ENCODE data around the gene CFHR1. TPM values are rescaled to one million over a fixed set of nuclear protein-coding genes. Genes with fewer than 3 reads are reported as not detected.
"Not testable (repeated sequence)": the region's sequence is repeated elsewhere in the genome, so short reads cannot be mapped to it uniquely, and the experiment has no call there.

The CFHR1 gene
- total RNA-seq: not detected

GRCh38 chr1:196819531-196819930 is at the start of gene CFHR1:
Gene CFHR1, plus strand, starts transcription at chr1:196819731. Its CDS starts 114 bp downstream, at chr1:196819845.
- DNase-seq; intact Hi-C loops (cut with DNase I); H3K4me3 ChIP-seq; H3K36me3 ChIP-seq; H3K27ac ChIP-seq; H3K27me3 ChIP-seq; H3K4me1 ChIP-seq; H3K9me3 ChIP-seq: not testable (repeated sequence)
- no CpG with 5 or more reads among the region's 1 CpG for WGBS, 2 donors

GRCh38 chr1:196769823-196770222 is 49.7 kb upstream of the CFHR1 start:
- H3K4me3 ChIP-seq; H3K36me3 ChIP-seq; H3K27me3 ChIP-seq; DNase-seq; H3K27ac ChIP-seq; intact Hi-C loops (cut with DNase I); H3K4me1 ChIP-seq; H3K9me3 ChIP-seq: not testable (repeated sequence)
- WGBS, 2 donors: 87 to 88% methylated on average over 4 of the region's 4 CpGs

GRCh38 chr1:196773713-196774112 is 45.8 kb upstream of the CFHR1 start:
- DNase-seq: no peak
- WGBS, 2 donors: 81 to 94% methylated on average over 1 of the region's 1 CpG
- intact Hi-C loops (cut with DNase I): no loop called here
- Histone ChIP-seq H3K36me3 (no peaks in the 10 kb centered on the region), H3K27ac (no peak overlapping the region), H3K9me3 (no peaks in the 10 kb centered on the region), H3K27me3 (no peaks in the 10 kb centered on the region), H3K4me1 (no peaks in the 10 kb centered on the region), H3K4me3 (no peak overlapping the region)
- TF ChIP-seq POLR2A (IDR thresholded peaks at IDR 0.05): no peak
- TF ChIP-seq CTCF (IDR thresholded peaks at IDR 0.05): no peak

- Histone ChIP-seq H3K4me1 (no peaks in the 10 kb centered on the region), H3K36me3 (no peaks in the 10 kb centered on the region), H3K4me3 (no peak overlapping the region), H3K27ac (no peak overlapping the region), H3K9me3 (no peaks in the 10 kb centered on the region), H3K27me3 (no peaks in the 10 kb centered on the region)
- 30 to 33% methylated on average over 2 of the region's 2 CpGs for WGBS, 2 donors
- no peak for DNase-seq
- intact Hi-C loops (cut with DNase I): no loop called here
- no peak for TF ChIP-seq CTCF (IDR thresholded peaks at IDR 0.05)
- no peak for TF ChIP-seq POLR2A (IDR thresholded peaks at IDR 0.05)
Measured at GRCh38 chr1:196774175-196774574, 45.4 kb upstream of the CFHR1 start.

- no peaks in the 10 kb centered on the region for H3K36me3 ChIP-seq
- H3K27me3 ChIP-seq: no peaks in the 10 kb centered on the region
- H3K27ac ChIP-seq: no peak within 1 kb of the TSS
- H3K4me1 ChIP-seq: no peaks in the 10 kb centered on the region
- H3K9me3 ChIP-seq: no peaks in the 10 kb centered on the region
- H3K4me3 ChIP-seq: no peak within 1 kb of the TSS
- TF ChIP-seq POLR2A (IDR thresholded peaks at IDR 0.05) (no peak), CTCF (IDR thresholded peaks at IDR 0.05) (no peak)
- intact Hi-C loops (cut with DNase I): no loop called here
- no peak for DNase-seq
Measured at GRCh38 chr1:196774603-196775002, 44.9 kb upstream of the CFHR1 start, which contains the start of gene CFHR3. Gene CFHR3, plus strand, starts transcription at chr1:196774840. Its CDS starts 47 bp downstream, at chr1:196774887.

GRCh38 chr1:196777603-196778002 is 41.9 kb upstream of the CFHR1 start:
- no peak overlapping the region for H3K4me3 ChIP-seq
- intact Hi-C loops (cut with DNase I): no loop called here
- 78 to 81% methylated on average over 12 to 13 of the region's 13 CpGs for WGBS, 2 donors
- no peaks in the 10 kb centered on the region for H3K36me3 ChIP-seq
- DNase-seq: no peak
- TF ChIP-seq POLR2A (IDR thresholded peaks at IDR 0.05) (no peak), CTCF (IDR thresholded peaks at IDR 0.05) (no peak)
- H3K9me3 ChIP-seq: no peaks in the 10 kb centered on the region
- H3K4me1 ChIP-seq: no peaks in the 10 kb centered on the region
- no peak overlapping the region for H3K27ac ChIP-seq
- H3K27me3 ChIP-seq: no peaks in the 10 kb centered on the region

All from esophagus squamous epithelium (tissue), 5 donors.